HG03066 (cell line): Measurements from ENCODE around the gene PLPPR1.
"Not testable (repeated sequence)": the region's sequence is repeated elsewhere in the genome, so short reads cannot be mapped to it uniquely, and the experiment has no call there.

Experiments
- ATAC-seq: cut with Tn5 transposase; IDR thresholded peaks from one replicate; pipeline ENCODE4 v1.9.1; 2021; ENCODE audit warnings: low read depth; ENCODE audit not compliant: unreplicated experiment

PLPPR1 gene

DNA sequence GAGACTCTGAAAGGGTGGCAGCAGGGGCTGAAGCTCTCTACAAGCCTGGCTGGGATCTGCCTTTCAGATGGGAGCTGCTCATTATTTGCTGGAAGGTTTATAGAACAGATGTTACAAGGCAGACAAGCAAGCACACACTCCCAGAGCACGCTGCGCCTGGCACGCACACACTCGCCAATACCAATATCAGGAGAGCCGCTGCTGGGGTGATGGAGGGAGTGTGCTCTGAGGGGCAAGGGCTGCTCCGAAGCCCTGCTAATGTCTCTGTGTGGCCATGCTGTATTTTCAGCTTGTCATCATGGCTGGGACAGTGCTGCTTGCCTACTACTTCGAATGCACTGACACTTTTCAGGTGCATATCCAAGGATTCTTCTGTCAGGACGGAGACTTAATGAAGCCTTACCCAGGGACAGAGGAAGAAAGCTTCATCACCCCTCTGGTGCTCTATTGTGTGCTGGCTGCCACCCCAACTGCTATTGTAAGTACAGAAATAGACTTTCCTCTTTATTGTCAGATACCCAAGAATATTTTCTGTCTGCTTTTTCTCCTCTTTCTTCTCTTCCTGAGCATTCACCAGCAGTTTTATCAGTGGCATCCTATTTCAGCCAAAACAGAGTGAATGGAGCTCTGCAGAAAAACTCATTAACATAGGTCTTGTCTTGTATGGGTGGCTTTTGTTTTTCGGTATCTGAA is 241.2 kb downstream of the PLPPR1 start:
- no peak for ATAC-seq

DNA sequence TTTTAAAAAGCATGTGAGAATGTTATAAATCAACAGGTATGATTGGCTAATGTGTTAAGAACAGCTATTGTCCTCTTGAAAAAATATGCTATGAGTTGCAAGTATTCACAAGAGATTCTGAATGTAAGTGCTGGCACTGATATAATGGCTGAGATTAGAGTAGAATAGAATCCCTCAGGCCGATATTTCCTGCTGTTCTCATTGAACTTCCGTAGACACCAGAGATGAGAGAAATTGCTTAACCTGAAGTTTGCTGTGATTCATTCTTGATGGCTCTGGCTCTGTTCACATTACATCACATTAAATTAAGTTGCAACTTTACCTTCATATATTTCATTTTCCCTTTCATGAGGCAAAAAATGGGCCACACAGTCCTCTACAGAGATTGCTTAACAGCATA is 241.8 kb downstream of the PLPPR1 start:
- no peak for ATAC-seq

DNA sequence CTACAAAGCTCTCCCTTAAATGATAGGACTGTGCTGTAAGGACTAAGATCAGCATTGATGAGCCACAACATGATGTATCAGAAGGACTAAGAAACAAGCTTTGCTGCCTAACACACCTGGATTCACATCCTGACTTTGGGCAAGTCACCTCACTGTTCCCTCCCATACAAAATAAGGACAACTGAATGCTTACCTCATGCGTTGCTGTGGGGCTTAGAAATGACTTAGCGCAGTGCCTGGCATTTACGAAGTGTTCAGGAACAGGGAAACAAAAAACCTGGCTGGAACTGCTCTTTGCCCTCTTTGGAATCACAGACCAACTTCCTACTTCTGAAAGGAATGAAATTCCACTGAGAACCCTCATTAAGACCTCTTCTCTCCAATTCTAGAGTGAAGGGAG is 242.6 kb downstream of the PLPPR1 start:
- ATAC-seq = no peak

DNA sequence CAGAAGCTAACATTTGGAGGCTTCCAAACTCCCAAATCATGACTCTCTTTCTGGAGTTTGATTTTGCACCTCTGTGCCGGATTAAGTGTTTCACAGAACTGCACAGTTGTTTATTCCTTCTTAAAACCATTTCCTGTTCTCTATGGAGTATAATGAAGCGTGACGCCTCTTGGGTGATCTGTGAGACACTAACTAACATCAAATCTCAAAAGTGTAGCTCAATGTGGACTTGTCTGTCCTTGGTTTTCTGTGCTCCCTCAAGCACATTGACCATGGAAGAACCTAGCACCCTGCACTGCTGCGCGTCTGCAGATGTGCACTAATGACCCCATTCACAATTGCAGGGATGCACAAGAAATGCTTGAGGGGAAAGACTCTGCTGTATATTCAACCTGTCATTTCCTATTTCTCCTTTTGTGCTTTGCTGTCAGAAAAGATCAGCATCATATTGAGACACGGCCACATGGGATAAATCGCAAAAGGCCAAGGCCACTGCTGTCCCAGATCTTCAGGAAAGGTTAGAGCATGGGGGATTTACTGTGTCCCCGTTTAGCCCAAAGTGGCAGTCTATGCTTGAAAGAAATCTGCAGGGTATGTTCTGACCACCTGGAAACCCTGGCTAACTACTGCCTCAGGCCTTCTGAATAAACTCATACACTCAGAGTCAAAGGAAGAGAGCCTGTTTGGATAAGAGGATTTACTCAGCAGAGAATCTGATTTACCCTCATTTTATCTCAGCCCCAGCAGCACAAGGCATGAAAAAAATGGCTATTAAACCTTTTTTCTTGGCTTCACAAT is 246.6 kb downstream of the PLPPR1 start:
- ATAC-seq = no peak

DNA sequence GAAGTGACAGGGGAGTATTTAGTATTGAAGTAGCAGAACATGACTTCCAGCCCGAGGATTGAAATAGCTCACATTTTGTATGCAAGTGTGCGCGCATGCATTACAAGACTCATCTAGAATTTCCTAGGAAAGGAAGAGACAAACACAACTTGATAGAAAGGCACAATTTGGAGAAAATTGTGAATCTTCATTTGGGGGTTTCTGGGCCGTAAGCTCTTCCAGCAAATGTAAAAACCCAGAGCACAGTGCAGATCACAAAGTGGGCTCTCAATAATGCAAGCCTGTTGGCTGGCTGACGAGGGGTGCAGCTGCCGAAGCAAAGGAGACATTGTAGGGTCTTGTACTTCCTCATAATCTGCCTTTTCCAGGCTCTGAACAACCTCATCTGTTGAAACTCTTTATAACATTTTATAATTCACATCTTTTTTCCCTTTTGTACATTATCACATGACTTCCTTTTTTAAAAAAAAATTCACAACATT is 247.3 kb downstream of the PLPPR1 start:
- no peak for ATAC-seq

GRCh38 chr9:101291043-101291442 is 262.5 kb downstream of the PLPPR1 start:
- ATAC-seq = not testable (repeated sequence)

GRCh38 chr9:101299901-101300300 is 271.4 kb downstream of the PLPPR1 start:
- ATAC-seq = no peak

DNA sequence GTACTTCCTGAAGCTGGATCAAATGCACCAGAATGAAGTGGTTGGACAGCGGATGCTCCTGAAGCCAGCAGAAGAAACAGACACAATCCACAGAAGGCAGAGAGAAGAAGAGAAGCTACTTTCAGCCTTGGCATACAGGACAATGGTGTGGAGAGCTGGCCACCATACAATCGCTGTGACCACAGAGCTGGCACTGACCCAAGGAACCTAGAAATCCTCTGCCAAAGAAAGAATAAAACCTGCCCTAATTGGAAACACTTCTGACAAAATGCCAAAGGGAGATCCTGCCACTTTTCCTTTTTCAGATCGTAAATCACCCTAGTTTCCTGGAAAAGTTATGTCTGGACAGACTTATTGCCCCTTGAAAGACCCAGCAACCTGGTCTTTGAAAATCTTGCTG is 278.5 kb downstream of the PLPPR1 start:
- ATAC-seq = no peak

DNA sequence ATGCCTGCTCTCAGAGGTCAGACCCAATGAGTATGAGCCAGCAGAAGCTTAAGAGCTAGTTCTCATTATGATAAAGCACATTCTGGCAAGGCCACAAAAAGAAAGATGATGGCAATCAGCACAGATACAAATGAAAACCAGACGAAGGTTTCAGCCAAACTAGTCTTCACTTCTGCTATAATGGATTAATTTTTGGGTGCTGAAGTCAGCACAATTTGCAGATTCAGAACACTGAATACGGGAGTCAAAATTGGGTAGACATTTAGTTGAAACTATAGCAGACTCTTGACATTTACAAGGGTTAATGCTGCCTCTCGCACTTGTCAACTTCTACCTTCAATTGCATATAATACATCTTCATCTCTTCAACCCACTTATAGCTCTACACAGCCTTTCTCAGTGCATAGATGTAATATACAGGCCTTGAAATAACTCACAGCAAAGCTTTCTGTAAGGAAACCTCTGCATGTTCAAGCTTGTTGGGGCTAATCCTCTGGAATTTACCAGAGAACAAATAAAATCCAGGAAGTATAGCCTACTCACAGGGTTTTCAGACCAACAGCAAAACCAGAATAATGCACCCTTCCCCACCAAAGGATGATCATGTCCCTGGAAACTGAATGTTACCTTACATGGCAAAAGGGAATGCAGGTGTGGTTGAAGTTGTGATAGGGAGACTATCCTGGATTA is 279.1 kb downstream of the PLPPR1 start:
- no peak for ATAC-seq

GRCh38 chr9:101309139-101309538 is 280.6 kb downstream of the PLPPR1 start:
- no peak for ATAC-seq

DNA sequence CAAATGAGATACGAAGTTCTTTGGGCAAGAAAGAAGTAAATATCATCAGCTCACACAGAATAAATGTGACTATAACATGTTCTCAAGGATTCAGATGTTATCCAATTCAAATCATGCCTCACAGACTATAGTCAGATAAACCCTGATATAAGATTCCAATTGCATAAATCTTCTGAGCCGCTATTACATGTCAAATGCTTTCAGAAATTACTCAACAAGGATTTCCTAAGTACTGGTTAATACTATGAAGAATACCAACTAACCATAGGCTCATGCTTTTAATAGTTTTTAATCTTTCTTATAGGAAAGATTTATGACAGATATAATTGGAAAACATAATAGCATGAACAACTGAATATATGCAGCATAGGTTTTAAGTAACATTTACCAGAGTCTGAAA is 282.7 kb downstream of the PLPPR1 start:
- ATAC-seq = no peak

DNA sequence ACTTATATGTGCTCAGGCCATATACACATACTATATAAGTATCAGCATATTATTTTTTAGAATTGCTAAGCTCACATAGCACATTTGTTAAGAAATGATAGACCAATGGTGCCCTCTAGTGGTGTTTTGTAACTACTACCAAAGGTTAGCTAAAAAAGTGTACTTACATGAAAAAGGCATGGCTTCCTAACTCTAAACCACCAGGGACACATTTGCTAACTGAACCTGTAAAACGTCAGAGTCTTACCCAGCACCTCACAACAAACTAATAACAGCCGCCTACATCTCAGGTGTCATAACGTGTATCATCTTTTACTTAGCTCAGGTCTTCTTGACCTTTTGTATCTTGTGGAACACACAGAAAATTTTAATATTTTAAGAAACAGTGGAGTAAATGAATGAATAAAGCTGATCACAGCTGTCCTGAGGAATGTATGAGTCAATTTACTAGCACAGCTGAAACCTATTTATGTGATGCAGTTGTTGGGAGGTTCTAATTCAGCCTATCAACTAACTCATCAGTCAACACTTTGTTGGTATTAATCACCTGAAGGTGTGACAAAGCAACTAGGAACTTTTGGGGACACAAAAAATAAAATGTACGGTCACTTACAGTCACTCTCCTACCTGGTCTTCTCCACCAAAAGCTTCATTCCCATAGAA is 283.4 kb downstream of the PLPPR1 start:
- peak; percentile 80 for ATAC-seq

DNA sequence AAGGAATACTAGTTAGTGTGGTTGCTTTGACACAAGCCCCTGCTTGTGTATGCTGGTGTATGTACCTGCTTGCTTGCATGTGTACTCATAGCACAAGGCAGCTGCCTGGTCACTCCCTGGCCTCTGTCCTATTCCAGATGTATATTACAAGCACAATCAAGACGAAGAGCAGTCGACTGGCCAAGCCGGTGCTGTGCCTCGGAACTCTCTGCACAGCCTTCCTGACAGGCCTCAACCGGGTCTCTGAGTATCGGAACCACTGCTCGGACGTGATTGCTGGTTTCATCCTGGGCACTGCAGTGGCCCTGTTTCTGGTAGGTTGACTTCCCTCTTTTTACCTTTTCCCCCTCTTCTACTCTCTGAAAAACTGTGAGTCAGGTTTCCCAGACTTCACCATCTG is 284.1 kb downstream of the PLPPR1 start:
- ATAC-seq = no peak

- ATAC-seq = no peak
These were observed 286.6 kb downstream of the PLPPR1 start for GRCh38 chr9:101315112-101315450.

DNA sequence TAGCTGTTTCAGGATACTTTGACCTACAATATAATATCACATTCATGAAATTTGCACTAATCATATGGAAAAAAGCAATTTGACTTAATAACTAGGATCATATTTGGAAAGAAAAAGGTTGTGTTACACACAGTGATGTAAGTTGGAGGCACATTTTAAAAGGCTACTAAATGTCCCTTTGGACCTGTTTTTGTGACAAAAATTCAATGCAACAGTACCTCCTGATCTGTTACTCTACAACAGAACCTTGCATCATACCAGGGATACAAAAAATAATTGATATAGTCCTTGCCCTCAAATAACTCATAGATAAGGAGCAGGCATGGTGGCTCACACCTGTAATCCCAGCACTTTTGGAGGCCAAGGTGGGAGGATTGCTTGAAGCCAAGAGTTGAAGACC is 289.2 kb downstream of the PLPPR1 start:
- ATAC-seq = no peak

GRCh38 chr9:101323129-101323528 is 294.6 kb downstream of the PLPPR1 start:
- no peak for ATAC-seq

- ATAC-seq = no peak
These were observed 295.8 kb downstream of the PLPPR1 start for GRCh38 chr9:101324245-101324804.

DNA sequence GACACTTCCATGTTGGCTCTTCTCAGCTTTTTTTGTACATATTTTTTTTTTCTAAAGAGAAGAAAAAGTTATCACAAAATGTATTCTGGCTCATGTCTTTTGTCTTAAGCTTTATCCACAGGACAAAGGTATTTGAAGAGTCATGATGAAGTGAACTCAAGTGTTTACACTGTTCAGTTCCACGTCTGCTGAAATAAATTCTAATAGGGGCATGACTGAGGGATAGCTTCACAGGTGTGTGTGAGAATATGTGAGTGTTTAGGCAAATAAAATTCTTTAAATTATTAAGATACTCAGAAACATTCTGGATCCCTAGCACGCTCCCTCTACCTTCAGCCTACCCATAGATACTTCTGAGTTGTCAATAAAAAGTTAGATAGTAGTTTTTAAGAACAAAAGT is 296.5 kb downstream of the PLPPR1 start:
- ATAC-seq = no peak

DNA sequence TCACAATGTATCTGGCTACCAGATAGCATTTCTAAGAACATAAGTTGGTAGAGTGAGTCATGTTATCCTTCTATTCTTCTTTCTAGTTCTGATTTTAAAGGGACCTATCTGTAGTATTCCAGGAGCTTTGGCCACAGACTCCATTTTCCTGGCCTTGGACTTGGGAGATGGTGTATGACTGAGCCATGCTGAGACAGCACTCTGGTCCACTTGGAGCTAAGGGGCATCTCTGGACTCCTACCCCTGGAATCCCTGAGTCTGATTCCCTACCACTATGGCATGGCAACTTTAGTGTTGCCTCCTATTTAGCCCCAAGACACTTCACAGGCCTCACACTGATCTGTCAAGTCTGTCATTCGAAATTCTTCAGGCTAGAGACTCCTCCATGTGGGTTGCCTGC is 297.5 kb downstream of the PLPPR1 start:
- ATAC-seq = no peak

- no peak for ATAC-seq
These were observed 298.0 kb downstream of the PLPPR1 start for GRCh38 chr9:101326501-101326900.
